HepG2 (cell line): ENCODE data around the gene MRPL2. TPM values are rescaled to one million over a fixed set of nuclear protein-coding genes. Genes with fewer than 3 reads are reported as not detected.

ENCODE experiments used
- ARHGAP35 ChIP-seq: sonication (generic); formaldehyde crosslinking; IDR thresholded peaks from 2 replicates; pipeline ENCODE4 v1.9.0; 2022; ENCODE audit warnings: mild to moderate bottlenecking, inconsistent platforms, moderate library complexity, missing genetic modification reagents, borderline replicate concordance
- DMAP1 ChIP-seq: IDR thresholded peaks from 2 replicates; pipeline ENCODE4 v1.6.1; 2016
- ISX ChIP-seq: sonication (generic); formaldehyde crosslinking; conservative IDR thresholded peaks from 2 replicates; pipeline ENCODE4 v1.5.0; 2020; ENCODE audit warnings: missing genetic modification reagents
- JUNB ChIP-seq: sonication (generic); formaldehyde crosslinking; IDR thresholded peaks from 2 replicates; pipeline ENCODE4 v1.8.0; 2022; ENCODE audit warnings: missing genetic modification reagents, mild to moderate bottlenecking, borderline replicate concordance
- NRL ChIP-seq: sonication (generic); formaldehyde crosslinking; IDR thresholded peaks from 2 replicates; pipeline ENCODE4 v1.5.0; 2020; ENCODE audit warnings: missing genetic modification reagents, mild to moderate bottlenecking, moderate library complexity, borderline replicate concordance
- PCBP1 ChIP-seq: fragments of 200-400 bp; formaldehyde crosslinking; IDR thresholded peaks from 2 replicates; pipeline ENCODE4 v1.6.1; 2017; ENCODE audit warnings: mild to moderate bottlenecking, low read depth, low read length, borderline replicate concordance
- SP4 ChIP-seq: sonication (generic); formaldehyde crosslinking; IDR thresholded peaks from 2 replicates; pipeline ENCODE4 v1.8.1; 2023; ENCODE audit warnings: mild to moderate bottlenecking, missing genetic modification reagents
- SRSF9 ChIP-seq: fragments of 200-400 bp; formaldehyde crosslinking; IDR thresholded peaks from 2 replicates; pipeline ENCODE4 v1.6.1; 2018; ENCODE audit warnings: borderline replicate concordance, mild to moderate bottlenecking, low read depth, low read length; ENCODE audit not compliant: insufficient read depth, poor library complexity, severe bottlenecking
- ZMYM2 ChIP-seq: sonication (generic); formaldehyde crosslinking; IDR thresholded peaks from 2 replicates; pipeline ENCODE4 v1.8.0; 2022; ENCODE audit warnings: mild to moderate bottlenecking, missing genetic modification reagents
- ZNF431 ChIP-seq: sonication (generic); formaldehyde crosslinking; IDR thresholded peaks from 2 replicates; pipeline ENCODE4 v1.9.0; 2022; ENCODE audit warnings: missing genetic modification reagents, low read depth, mild to moderate bottlenecking, borderline replicate concordance
- ZSCAN20 ChIP-seq: sonication (generic); formaldehyde crosslinking; IDR thresholded peaks from 2 replicates; pipeline ENCODE4 v1.4.0; 2020; ENCODE audit warnings: missing genetic modification reagents, mild to moderate bottlenecking, borderline replicate concordance
- ZSCAN21 ChIP-seq: sonication (generic); formaldehyde crosslinking; IDR thresholded peaks from 2 replicates; pipeline ENCODE4 v1.8.0; 2022; ENCODE audit warnings: mild to moderate bottlenecking, missing genetic modification reagents, moderate library complexity, borderline replicate concordance
- polyA plus RNA-seq, 8 experiments: library from polyadenylated mRNA; depleted of rRNA in 3 of 8; stranded (reverse) in 7 of 8; unstranded in 1 of 8; fragments of >200 nt; fragmentation: Illumina TruSeq in 4 of 8; extraction: Trizol in 4 of 8; gene quantifications; 2 replicates each; pipeline versions ENCODE4 v1.2.1 to v1.2.3, GENCODE V29; 2011 to 2016; ENCODE audit warnings: low read depth in 4 of 8, missing spikeins in 1 of 8, mixed read lengths in 1 of 8; ENCODE audit not compliant: insufficient read depth in 1 of 8
- total RNA-seq, 5 experiments: library from RNA; depleted of rRNA; stranded (reverse); fragments of >200 nt; fragmentation: Illumina TruSeq; extraction: Trizol; gene quantifications; 2 replicates each; pipeline ENCODE4 v1.2.3, GENCODE V29; 2016; ENCODE audit warnings: low read depth in 1 of 5
- TF ChIP-seq, protein P1 (sequence below): sonication (generic); formaldehyde crosslinking; IDR thresholded peaks from 2 replicates; pipeline ENCODE4 v1.9.0; 2021; ENCODE audit warnings: missing genetic modification reagents, borderline replicate concordance
- TF ChIP-seq, protein P2 (sequence below): IDR thresholded peaks from 2 replicates; pipeline ENCODE4 v1.4.0; 2020; ENCODE audit warnings: mild to moderate bottlenecking, missing genetic modification reagents
- TF ChIP-seq, protein P3 (sequence below): sonication (generic); formaldehyde crosslinking; conservative IDR thresholded peaks from 2 replicates; pipeline ENCODE4 v1.4.0; 2020; ENCODE audit warnings: missing genetic modification reagents
- TF ChIP-seq, protein P4 (sequence below): sonication (generic); formaldehyde crosslinking; IDR thresholded peaks from 2 replicates; pipeline ENCODE4 v1.9.0; 2022; ENCODE audit warnings: low read depth, missing genetic modification reagents

MRPL2 gene
- total and polyA plus RNA-seq, 2 of the 13 experiments (the other 11 are each of a cell fraction or from before 2014, with no cell fraction given) = 56.8 to 65.6 TPM

DNA sequence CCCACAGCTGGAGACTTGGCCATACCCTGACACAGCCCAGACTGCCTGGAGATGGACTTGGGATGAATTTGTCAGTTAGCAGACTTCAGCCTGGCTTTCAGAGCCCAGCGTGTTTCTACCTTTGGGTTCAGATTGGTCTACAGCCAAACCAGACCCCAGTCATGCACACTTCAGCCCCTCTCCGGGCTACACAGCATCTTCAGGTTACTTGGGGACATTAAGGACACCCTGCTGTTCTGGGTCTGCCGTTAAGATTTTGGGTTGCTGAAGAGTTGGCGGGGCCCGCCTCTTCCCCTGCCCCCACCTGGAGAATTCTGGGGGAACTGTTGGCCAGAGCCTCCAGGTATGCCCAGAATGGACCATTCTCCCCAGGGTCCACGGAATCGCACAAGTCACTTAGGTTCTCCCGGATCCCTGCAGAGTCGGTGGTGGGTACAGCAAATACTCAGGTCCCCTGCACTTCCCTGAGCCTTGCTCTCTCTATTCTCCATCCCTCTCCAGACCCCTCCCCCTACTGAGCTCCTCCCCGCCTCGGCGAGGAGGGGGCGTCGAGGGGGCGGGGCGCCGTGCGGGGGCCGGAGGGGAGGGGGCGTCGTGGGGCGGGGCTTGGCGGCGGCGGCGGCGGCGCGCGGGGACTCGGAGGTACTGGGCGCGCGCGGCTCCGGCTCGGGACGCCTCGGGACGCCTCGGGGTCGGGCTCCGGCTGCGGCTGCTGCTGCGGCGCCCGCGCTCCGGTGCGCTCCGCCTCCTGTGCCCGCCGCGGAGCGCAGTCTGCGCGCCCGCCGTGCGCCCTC is 16.6 kb upstream of the MRPL2 start, which contains the start of gene PTK7 (continued):
- TF ChIP-seq, protein P1, sequence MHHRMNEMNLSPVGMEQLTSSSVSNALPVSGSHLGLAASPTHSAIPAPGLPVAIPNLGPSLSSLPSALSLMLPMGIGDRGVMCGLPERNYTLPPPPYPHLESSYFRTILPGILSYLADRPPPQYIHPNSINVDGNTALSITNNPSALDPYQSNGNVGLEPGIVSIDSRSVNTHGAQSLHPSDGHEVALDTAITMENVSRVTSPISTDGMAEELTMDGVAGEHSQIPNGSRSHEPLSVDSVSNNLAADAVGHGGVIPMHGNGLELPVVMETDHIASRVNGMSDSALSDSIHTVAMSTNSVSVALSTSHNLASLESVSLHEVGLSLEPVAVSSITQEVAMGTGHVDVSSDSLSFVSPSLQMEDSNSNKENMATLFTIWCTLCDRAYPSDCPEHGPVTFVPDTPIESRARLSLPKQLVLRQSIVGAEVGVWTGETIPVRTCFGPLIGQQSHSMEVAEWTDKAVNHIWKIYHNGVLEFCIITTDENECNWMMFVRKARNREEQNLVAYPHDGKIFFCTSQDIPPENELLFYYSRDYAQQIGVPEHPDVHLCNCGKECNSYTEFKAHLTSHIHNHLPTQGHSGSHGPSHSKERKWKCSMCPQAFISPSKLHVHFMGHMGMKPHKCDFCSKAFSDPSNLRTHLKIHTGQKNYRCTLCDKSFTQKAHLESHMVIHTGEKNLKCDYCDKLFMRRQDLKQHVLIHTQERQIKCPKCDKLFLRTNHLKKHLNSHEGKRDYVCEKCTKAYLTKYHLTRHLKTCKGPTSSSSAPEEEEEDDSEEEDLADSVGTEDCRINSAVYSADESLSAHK (CRISPR knock-in tag) = no peak
- TF ChIP-seq JUNB (CRISPR knock-in tag) (no peak), SP4 (CRISPR knock-in tag) (no peak; the same call in 1 of the 2 replicates), ZNF431 (CRISPR knock-in tag) (no peak), NRL (no peak; the same call in 1 of the 2 replicates), DMAP1 (no peak), ZMYM2 (CRISPR knock-in tag) (no peak), ARHGAP35 (CRISPR knock-in tag) (no peak), SRSF9 (no peak), ZSCAN21 (CRISPR knock-in tag) (peak; percentile 66; the same call in 1 of the 2 replicates), ZSCAN20 (CRISPR knock-in tag) (no peak), PCBP1 (no peak), ISX (no peak)
- TF ChIP-seq, protein P2, sequence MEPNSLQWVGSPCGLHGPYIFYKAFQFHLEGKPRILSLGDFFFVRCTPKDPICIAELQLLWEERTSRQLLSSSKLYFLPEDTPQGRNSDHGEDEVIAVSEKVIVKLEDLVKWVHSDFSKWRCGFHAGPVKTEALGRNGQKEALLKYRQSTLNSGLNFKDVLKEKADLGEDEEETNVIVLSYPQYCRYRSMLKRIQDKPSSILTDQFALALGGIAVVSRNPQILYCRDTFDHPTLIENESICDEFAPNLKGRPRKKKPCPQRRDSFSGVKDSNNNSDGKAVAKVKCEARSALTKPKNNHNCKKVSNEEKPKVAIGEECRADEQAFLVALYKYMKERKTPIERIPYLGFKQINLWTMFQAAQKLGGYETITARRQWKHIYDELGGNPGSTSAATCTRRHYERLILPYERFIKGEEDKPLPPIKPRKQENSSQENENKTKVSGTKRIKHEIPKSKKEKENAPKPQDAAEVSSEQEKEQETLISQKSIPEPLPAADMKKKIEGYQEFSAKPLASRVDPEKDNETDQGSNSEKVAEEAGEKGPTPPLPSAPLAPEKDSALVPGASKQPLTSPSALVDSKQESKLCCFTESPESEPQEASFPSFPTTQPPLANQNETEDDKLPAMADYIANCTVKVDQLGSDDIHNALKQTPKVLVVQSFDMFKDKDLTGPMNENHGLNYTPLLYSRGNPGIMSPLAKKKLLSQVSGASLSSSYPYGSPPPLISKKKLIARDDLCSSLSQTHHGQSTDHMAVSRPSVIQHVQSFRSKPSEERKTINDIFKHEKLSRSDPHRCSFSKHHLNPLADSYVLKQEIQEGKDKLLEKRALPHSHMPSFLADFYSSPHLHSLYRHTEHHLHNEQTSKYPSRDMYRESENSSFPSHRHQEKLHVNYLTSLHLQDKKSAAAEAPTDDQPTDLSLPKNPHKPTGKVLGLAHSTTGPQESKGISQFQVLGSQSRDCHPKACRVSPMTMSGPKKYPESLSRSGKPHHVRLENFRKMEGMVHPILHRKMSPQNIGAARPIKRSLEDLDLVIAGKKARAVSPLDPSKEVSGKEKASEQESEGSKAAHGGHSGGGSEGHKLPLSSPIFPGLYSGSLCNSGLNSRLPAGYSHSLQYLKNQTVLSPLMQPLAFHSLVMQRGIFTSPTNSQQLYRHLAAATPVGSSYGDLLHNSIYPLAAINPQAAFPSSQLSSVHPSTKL (CRISPR knock-in tag) = no peak
- TF ChIP-seq, protein P3, sequence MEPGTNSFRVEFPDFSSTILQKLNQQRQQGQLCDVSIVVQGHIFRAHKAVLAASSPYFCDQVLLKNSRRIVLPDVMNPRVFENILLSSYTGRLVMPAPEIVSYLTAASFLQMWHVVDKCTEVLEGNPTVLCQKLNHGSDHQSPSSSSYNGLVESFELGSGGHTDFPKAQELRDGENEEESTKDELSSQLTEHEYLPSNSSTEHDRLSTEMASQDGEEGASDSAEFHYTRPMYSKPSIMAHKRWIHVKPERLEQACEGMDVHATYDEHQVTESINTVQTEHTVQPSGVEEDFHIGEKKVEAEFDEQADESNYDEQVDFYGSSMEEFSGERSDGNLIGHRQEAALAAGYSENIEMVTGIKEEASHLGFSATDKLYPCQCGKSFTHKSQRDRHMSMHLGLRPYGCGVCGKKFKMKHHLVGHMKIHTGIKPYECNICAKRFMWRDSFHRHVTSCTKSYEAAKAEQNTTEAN (CRISPR knock-in tag) = no peak
- TF ChIP-seq, protein P4, sequence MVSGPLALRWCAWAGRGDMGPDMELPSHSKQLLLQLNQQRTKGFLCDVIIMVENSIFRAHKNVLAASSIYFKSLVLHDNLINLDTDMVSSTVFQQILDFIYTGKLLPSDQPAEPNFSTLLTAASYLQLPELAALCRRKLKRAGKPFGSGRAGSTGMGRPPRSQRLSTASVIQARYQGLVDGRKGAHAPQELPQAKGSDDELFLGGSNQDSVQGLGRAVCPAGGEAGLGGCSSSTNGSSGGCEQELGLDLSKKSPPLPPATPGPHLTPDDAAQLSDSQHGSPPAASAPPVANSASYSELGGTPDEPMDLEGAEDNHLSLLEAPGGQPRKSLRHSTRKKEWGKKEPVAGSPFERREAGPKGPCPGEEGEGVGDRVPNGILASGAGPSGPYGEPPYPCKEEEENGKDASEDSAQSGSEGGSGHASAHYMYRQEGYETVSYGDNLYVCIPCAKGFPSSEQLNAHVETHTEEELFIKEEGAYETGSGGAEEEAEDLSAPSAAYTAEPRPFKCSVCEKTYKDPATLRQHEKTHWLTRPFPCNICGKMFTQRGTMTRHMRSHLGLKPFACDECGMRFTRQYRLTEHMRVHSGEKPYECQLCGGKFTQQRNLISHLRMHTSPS (CRISPR knock-in tag) = 0 out of 2 replicates have a peak, but pooled peaks have one; percentile 9
